Stimulated activated CD8-positive, alpha-beta memory T cell treated with anti-CD3 and anti-CD28 coated beads, Interleukin-15, amount 100 ng/mL, for 48 hours (primary cell): ENCODE data around the gene MXRA7.
A peak's percentile ranks its signal among the peaks of the same experiment; 100 is the strongest.
"Not testable (repeated sequence)": the region's sequence is repeated elsewhere in the genome, so short reads cannot be mapped to it uniquely, and the experiment has no call there.

Source experiments
- DNase-seq, 2 donors: peaks; one replicate each; pipeline ENCODE4 v3.0.0-alpha.2; 2020; ENCODE audit warnings: low read depth in 2 of 2

MXRA7 gene

DNA sequence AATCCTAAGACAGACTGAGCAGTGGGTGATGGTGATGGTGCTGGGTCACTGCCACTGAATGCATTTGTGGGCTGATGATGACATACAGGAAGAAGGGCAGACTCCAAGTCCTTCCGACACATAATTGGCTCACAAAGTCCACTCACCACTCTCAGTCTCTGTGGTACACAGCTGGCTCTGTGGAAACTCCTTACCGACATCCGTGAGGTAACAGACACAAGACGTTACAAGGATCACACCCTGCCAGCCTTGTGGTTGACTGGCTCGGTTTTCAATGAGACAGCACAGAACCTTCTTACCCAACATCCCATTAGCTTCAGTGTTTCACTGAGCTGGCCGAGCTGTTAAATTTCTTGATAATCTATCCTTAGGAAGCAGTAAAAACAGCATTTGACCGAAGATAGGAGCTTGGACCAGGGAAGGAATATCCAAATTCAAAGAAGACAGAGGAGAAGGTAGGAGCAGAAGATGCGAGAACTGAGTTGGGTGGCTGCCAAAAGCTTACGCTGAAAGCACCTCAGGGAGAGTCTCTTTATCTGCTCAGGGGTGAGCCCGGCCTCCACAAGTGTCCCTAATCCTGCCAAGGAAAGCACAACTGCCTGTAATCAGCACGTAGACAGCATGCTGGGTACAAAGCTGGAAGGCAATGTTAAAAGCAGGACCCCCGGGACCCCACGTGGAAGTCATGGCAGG lies 5.5 kb upstream of the MXRA7 start:
- peak; percentile 70 to 71 for DNase-seq

- no peak for DNase-seq
Measured at GRCh38 chr17:76715496-76715830, 4.7 kb upstream of the MXRA7 start.

DNA sequence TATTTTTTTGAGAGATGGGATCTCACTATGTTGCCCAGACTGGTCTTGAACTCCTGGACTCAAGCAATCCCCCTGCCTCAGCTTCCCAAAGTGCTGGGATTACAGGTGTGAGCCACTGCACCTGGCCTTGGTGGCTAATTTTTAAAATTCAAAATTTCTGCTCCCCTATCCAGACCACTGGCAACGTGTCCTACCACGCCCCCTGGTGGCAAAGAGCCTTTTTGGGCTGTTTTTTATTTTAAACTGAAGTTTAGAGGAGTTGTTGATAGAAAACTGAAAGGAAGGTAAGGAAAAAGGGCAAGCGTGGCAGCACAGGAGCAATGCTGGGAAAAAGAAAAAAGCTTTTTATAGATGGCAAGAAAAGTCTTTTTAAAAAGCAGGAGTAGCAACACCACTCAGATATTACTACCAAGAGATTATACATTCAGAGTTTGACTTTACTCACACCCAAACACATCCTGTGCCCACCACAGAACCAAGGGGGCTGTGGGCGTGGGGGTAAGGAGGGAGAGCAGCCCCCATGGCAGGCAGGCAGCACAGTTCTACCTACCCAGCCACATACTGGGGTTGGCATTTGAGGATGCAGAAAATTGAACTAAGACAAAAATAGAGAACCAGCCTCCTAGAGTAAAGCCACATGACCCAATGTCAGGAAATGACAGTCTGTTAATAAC lies 4.2 kb upstream of the MXRA7 start:
- peak in 1 of 2 donors; percentile 58 for DNase-seq

DNA sequence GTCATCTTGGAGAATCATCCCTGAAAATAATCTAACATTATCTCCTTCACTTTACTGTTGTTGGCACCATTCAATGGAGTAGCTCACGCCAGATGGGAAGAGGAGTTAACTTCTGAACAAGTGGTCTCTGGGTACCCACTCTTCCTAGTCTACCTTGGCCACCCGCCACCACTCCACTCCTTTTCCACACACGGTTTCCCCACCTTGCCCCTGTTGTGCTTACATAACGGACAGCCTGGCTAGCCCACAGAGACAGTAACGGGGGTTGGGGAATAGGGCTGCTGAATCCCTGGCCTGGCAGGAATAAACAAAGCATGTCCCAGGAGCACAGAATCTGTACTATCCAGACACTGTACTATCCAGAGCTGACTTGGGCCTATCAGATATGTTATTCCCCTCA lies 3.6 kb upstream of the MXRA7 start:
- DNase-seq: no peak

DNA sequence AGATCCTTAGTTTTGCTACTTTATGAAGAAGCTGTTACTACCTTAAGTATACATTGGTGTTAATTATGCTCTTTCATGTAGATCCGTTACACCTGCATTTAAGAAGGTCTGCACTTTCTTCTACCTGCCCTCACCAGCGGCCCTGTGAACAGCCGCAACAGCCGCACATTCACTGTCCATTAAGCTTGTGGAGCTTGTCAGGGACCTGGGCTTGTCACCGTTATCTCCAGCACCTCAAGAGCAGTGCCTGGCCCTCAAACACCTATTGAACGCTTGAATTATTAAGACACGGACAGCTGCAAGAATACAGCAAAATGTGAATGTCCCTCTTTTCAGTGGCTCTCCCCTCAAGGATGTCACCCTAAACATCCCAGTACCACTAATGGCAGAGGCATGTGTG lies 3.0 kb upstream of the MXRA7 start:
- no peak for DNase-seq

DNA sequence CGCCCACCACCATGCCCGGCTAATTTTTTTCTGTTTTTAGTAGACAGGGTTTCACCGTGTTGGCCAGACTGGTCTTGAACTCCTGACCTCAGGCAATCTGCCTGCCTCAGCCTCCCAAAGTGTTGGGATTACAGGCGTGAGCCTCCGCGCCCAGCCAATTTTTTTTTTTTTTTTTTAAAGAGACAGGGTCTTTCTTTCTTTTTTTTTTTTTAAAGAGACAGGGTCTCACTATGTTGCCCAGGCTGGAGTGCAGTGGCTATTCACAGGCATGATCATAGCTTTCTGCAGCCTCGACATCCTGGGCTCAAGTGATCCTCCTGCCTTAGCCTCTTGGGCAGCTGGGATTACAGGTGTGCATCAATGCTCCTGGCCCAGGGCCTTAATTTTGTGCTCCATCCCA lies 1.6 kb upstream of the MXRA7 start:
- DNase-seq: not testable (repeated sequence)

DNA sequence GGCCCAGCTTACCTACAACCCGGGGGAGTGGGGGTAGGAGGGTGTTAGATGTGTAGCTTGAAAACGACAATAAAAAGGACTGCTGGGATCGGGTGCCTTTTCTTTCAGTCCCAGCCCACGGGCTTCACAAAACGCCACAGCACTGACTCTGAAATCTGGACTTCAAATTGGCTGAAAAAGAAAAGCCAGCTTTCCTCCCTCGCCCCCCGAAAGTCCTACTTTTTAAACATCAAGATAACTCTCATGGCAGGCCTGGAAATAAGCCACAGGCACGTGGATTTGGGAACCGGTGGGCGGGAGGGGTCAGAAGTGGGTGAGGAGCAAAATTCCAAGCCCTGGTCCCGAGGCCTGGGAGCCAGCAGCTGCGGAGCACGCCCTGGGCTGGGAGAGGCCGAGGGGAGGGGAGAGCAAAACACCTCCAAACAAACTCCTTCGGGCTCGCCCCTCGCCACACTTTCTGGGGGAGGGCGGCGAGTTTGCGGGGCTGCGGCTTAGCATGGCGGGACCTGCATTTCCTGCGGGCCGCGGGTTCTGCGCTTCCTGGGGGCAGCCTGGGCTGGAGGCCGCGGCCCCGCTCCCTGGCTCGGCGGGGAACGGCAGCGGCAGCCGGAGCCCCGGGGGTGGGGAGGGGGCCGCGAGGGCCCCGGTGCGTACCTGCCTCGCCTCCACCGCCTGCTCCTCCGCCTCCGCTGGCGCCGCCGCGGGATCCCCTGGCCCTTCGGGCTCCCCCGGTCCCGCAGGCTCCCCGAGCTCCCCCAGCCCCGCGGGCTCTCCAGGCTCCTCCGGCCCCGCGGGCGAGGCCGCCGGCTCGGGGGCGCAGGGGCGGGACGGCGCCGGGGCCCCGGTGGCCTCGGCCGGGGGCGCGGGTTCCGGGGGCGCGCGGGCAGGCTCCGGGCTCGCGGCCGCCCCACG lies 558 bp downstream of the MXRA7 start:
- not testable (repeated sequence) for DNase-seq

- DNase-seq: no peak
Measured at GRCh38 chr17:76709077-76709950, 1.5 kb downstream of the MXRA7 start.

DNA sequence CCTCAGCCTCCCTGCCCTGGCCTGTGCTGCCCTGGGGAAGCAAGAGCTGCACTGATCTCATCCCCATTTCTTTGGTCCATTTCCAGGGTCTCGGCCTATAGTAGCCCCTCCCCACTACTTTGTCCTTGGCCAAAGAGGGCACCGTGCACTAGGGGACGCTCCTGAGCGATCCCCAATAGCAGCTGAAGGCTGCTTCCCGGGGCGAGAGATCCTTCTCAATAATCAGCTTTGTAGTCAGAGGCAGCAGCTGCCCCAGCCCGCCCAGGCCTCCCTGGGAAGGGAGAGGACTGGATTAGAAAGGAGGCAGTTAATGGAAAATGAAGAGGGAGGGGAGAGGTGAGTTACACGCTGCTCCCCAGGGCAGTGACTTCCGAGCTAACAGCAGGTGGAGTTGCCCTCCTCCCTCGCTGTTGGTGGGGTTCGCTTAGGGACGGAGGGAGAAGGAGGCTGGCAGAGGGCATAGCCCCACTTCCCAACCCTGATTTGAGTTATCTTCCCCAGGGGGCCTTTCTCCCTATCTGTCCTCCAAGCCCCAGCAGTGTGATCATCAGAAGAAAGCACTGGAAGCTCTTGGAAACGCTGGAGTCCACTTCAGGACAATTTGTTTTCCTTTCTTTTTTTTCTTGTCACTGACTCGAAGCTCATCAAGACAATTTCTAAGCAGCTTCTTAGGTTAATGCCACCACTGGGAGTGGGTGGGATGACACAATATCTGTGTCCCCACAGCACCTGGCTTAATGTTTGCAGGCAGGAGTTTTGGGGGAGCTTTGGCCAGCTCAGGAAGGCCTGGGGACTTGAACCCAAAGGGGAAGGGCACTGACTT lies 2.6 kb downstream of the MXRA7 start:
- no peak for DNase-seq

DNA sequence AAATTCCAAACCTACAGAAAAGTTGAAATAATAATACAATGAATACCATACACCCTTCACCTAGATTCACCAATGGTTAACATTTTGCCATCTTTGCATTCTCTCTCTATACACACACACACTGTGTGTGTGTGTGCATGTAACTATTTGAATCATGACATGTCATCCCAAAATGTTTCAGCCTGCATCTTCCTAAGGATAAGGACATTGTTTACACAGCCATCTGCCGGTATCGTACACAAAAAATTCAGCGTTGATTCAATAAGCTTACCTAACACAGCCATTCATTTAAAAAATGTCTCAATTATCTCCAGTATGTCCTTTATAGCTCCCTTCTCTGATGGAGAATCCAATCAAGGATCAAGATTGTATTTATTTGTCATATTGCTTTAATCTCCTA lies 3.9 kb downstream of the MXRA7 start:
- no peak for DNase-seq

GRCh38 chr17:76704805-76705204 lies 6.0 kb downstream of the MXRA7 start:
- DNase-seq: no peak

- no peak for DNase-seq
Measured at GRCh38 chr17:76702941-76703637, 7.7 kb downstream of the MXRA7 start.

DNA sequence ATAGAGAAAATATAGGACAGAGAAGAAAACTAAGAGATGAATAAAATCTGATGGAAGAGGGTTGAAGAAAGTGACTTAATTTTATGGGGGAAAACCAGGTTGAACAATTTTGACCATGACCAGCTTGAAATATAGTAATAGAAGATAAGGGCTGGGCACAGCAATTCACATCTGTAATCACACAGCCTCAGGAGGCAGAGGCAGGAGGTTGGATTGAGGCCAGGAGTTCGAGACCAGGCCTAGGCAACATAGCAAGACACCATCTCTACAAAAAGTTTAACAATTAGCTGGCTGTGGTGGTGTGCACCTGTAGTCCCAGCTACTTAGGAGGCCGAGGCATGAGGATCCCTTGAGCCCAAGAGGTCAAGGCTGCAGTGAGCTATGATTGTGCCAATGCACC lies 8.7 kb downstream of the MXRA7 start:
- DNase-seq: no peak

- no peak for DNase-seq
Measured at GRCh38 chr17:76701471-76701967, 9.2 kb downstream of the MXRA7 start.

GRCh38 chr17:76700617-76701470 lies 9.9 kb downstream of the MXRA7 start:
- DNase-seq: no peak

DNA sequence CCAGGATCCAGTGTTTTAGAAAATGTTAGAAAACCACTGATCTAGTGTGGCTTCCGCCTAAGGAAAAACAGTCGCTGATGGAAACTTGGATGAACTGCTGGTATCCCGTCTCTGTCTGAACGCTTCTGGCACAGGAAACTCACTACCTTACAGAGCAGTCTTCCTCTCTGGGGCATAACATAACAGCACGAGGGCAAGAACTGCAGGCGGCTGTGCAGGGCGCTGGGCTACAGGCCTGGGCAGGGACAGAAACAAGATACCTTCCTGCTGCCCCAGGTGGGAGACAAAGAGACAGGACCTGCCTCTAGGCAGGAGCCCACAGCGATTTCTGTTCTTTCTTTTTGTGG lies 10.5 kb downstream of the MXRA7 start:
- no peak for DNase-seq

- not testable (repeated sequence) for DNase-seq
Measured at GRCh38 chr17:76698466-76698977, 12.2 kb downstream of the MXRA7 start.

- DNase-seq: no peak
Measured at GRCh38 chr17:76697702-76698465, 12.9 kb downstream of the MXRA7 start.
